ENCODE data around the gene ZDHHC12. TPM values are rescaled to one million over a fixed set of nuclear protein-coding genes. Genes with fewer than 3 reads are reported as not detected.

Gene ZDHHC12
- total RNA-seq, 1 experiment from 2014 or later, result 39.3 TPM

- no TSS peak for BruUV-seq (replicated peaks)
- no peaks in the 10 kb centered on the region for H3K36me3 ChIP-seq (ENCODE audit: control insufficient read depth, insufficient read depth, low read length)
- CTCF ChIA-PET, result no interaction called here
These were observed 6.0 kb upstream of the ZDHHC12 start for GRCh38 chr9:128729766-128730517.

DNA sequence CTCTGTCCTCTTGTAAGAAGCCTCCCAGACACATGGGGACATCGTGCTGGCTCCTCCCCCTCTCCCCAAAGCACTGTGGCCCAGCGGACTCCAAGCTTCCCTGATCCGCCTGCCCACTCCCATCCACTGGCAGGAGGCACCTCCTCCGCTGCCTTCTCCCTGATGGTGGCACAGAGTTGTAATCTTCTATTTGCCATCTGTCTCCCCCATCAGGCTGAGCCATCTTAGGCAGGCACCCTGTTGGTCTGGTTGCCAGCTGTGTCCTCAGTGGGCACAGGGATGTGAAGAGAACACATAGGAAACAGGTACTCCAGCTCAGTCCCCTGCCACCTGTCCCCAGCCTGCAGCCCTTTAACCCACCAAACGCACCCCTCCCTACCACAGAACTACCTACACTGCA is 5.4 kb upstream of the ZDHHC12 start:
- CTCF ChIA-PET, result no interaction called here

More at GRCh38 chr9:128729766-128730517, 6.0 kb upstream of the ZDHHC12 start:
- Histone ChIP-seq H3K4me1 (ENCODE audit: control insufficient read depth, insufficient read depth, low read length) (0 out of 2 replicates have a peak, but pooled peaks cover under 1% of the 10 kb centered on the region), H3K27me3 (ENCODE audit: control insufficient read depth, insufficient read depth, low read length) (no peaks in the 10 kb centered on the region), H3K9me3 (ENCODE audit: control insufficient read depth, insufficient read depth, low read depth, low read length) (no peaks in the 10 kb centered on the region), H3K4me3 (ENCODE audit: low read depth in 2 of 2, low read length in 2 of 2) (no peak overlapping the region), H3K27ac (ENCODE audit: low read length) (no peak overlapping the region)
- POLR2A ChIA-PET, result no interaction called here
- in situ Hi-C loops (cut with HindIII; ENCODE audit: low pct_unique_long_range_greater_than_20kb, low sequenced_read_pairs), result no loop called here
- no peak for ATAC-seq
- no peak for DNase-seq (ENCODE audit: low read depth, low spot score)
- TF ChIP-seq SIN3A (IDR thresholded peaks at IDR 0.05; ENCODE audit: borderline replicate concordance, insufficient read depth, low read depth, low read length) (no peak), TCF7L2 (IDR thresholded peaks at IDR 0.05; ENCODE audit: low read depth, low read length) (no peak), POLR2AphosphoS5 (IDR thresholded peaks at IDR 0.05; ENCODE audit: low read depth, low read length) (no peak), REST (IDR thresholded peaks at IDR 0.05; ENCODE audit: insufficient read depth in 1 of 2, low read depth in 2 of 2, low read length in 1 of 2) (no peak)
- TF ChIP-seq, protein P1, sequence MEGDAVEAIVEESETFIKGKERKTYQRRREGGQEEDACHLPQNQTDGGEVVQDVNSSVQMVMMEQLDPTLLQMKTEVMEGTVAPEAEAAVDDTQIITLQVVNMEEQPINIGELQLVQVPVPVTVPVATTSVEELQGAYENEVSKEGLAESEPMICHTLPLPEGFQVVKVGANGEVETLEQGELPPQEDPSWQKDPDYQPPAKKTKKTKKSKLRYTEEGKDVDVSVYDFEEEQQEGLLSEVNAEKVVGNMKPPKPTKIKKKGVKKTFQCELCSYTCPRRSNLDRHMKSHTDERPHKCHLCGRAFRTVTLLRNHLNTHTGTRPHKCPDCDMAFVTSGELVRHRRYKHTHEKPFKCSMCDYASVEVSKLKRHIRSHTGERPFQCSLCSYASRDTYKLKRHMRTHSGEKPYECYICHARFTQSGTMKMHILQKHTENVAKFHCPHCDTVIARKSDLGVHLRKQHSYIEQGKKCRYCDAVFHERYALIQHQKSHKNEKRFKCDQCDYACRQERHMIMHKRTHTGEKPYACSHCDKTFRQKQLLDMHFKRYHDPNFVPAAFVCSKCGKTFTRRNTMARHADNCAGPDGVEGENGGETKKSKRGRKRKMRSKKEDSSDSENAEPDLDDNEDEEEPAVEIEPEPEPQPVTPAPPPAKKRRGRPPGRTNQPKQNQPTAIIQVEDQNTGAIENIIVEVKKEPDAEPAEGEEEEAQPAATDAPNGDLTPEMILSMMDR (IDR thresholded peaks at IDR 0.05), result no peak
- intact Hi-C loops (cut with micrococcal nuclease; ENCODE audit: unreplicated experiment), result loop anchor here (10.0 kb wide), 1 partner anchor 85 kb away; the partner anchor contains the start of gene ENDOG

More for the DNA sequence above, 5.4 kb upstream of the ZDHHC12 start:
- Histone ChIP-seq H3K9me3 (ENCODE audit: control insufficient read depth, insufficient read depth, low read depth, low read length) (no peaks in the 10 kb centered on the region), H3K4me1 (ENCODE audit: control insufficient read depth, insufficient read depth, low read length) (0 out of 2 replicates have a peak, but pooled peaks cover 2% of the 10 kb centered on the region), H3K27me3 (ENCODE audit: control insufficient read depth, insufficient read depth, low read length) (no peaks in the 10 kb centered on the region), H3K27ac (ENCODE audit: low read length) (no peak overlapping the region), H3K36me3 (ENCODE audit: control insufficient read depth, insufficient read depth, low read length) (no peaks in the 10 kb centered on the region), H3K4me3 (ENCODE audit: low read depth in 2 of 2, low read length in 2 of 2) (no peak overlapping the region)
- BruUV-seq (replicated peaks), result no TSS peak
- intact Hi-C loops (cut with micrococcal nuclease; ENCODE audit: unreplicated experiment) (no loop called here), in situ Hi-C loops (cut with HindIII; ENCODE audit: low pct_unique_long_range_greater_than_20kb, low sequenced_read_pairs) (no loop called here)
- DNase-seq (ENCODE audit: low read depth, low spot score) (no peak), ATAC-seq (no peak)
- TF ChIP-seq, protein P1 (IDR thresholded peaks at IDR 0.05), result no peak
- TF ChIP-seq TCF7L2 (IDR thresholded peaks at IDR 0.05; ENCODE audit: low read depth, low read length) (no peak), SIN3A (IDR thresholded peaks at IDR 0.05; ENCODE audit: borderline replicate concordance, insufficient read depth, low read depth, low read length) (no peak), REST (IDR thresholded peaks at IDR 0.05; ENCODE audit: insufficient read depth in 1 of 2, low read depth in 2 of 2, low read length in 1 of 2) (no peak), POLR2AphosphoS5 (IDR thresholded peaks at IDR 0.05; ENCODE audit: low read depth, low read length) (no peak)
- POLR2A ChIA-PET, result no interaction called here
